Activated T-helper 17 cell treated with anti-CD3 and anti-CD28 coated beads, Interleukin-2, amount 50 U/mL, for 72 hours (primary cell): ENCODE results near the gene MAP3K8. TPM values are rescaled to one million over a fixed set of nuclear protein-coding genes. Genes with fewer than 3 reads are reported as not detected.
"Not testable (repeated sequence)": the region's sequence is repeated elsewhere in the genome, so short reads cannot be mapped to it uniquely, and the experiment has no call there.

Experiments used
- ATAC-seq: fragments of 150-1000 bp; cut with Tn5 transposase; replicated peaks from 2 replicates; pipeline ENCODE4 v1.10.0; 2021; ENCODE audit warnings: mild to moderate bottlenecking, moderate library complexity
- H3K27ac Mint-ChIP-seq: one replicate; pipeline ENCODE4 v1.8.0; 2022; ENCODE audit warnings: mixed read lengths
- H3K27me3 Mint-ChIP-seq: one replicate; pipeline ENCODE4 v1.8.0; 2022; ENCODE audit warnings: mixed read lengths
- H3K36me3 Mint-ChIP-seq: one replicate; pipeline ENCODE4 v1.8.0; 2022; ENCODE audit warnings: low read depth, mild to moderate bottlenecking, mixed read lengths
- H3K4me1 Mint-ChIP-seq: one replicate; pipeline ENCODE4 v1.8.0; 2022; ENCODE audit warnings: mixed read lengths
- H3K4me3 Mint-ChIP-seq: one replicate; pipeline ENCODE4 v1.8.0; 2022; ENCODE audit warnings: mild to moderate bottlenecking, mixed read lengths
- H3K9me3 Mint-ChIP-seq: one replicate; pipeline ENCODE4 v1.8.0; 2022; ENCODE audit warnings: mixed read lengths
- total RNA-seq, 2 donors: library from RNA; stranded (reverse); gene quantifications; one replicate each; pipeline ENCODE4 v1.2.3, GENCODE V29; 2022

The MAP3K8 gene
- total RNA-seq, 2 donors from 2014 or later, result 33.7 to 58.6 TPM

DNA sequence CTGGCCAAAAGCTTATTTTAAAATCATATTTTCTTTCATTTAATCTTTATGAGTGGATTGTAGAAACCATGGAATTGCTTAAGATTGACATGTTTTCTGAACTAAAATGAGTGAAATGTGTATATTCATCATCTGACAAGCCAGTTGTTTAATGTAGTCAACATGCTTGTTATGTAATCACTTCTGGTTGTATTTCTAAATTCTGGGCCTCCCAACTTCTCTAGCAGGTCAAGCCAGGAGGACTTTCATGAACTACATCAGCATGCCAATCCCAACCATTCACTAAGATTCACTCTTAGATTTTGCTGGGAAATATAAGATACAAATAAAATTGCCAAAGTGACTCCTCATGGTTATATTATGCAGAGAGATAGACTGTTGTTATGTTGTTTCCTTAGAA, 21.1 kb upstream of the MAP3K8 start:
- Mint-ChIP-seq H3K4me3 (no peak overlapping the region), H3K9me3 (no peaks in the 10 kb centered on the region), H3K4me1 (no peaks in the 10 kb centered on the region), H3K27me3 (no peaks in the 10 kb centered on the region), H3K36me3 (no peaks in the 10 kb centered on the region), H3K27ac (no peak overlapping the region)
- ATAC-seq, result no peak

GRCh38 chr10:30413996-30414576, 19.9 kb upstream of the MAP3K8 start:
- H3K4me1 Mint-ChIP-seq, result peaks cover 8% of the 10 kb centered on the region
- peak; percentile 19 for ATAC-seq

GRCh38 chr10:30415593-30415992, 18.4 kb upstream of the MAP3K8 start:
- no peaks in the 10 kb centered on the region for H3K36me3 Mint-ChIP-seq
- no peak overlapping the region for H3K27ac Mint-ChIP-seq
- H3K4me3 Mint-ChIP-seq, result no peak overlapping the region
- no peaks in the 10 kb centered on the region for H3K27me3 Mint-ChIP-seq
- no peaks in the 10 kb centered on the region for H3K9me3 Mint-ChIP-seq
- H3K4me1 Mint-ChIP-seq, result peaks cover 18% of the 10 kb centered on the region
- ATAC-seq, result no peak

More at GRCh38 chr10:30413996-30414576, 19.9 kb upstream of the MAP3K8 start:
- no peak overlapping the region for H3K4me3 Mint-ChIP-seq
- no peaks in the 10 kb centered on the region for H3K36me3 Mint-ChIP-seq
- no peak overlapping the region for H3K27ac Mint-ChIP-seq
- no peaks in the 10 kb centered on the region for H3K27me3 Mint-ChIP-seq
- no peaks in the 10 kb centered on the region for H3K9me3 Mint-ChIP-seq

GRCh38 chr10:30417301-30417700, 16.7 kb upstream of the MAP3K8 start:
- Mint-ChIP-seq H3K27me3 (no peaks in the 10 kb centered on the region), H3K9me3 (no peaks in the 10 kb centered on the region), H3K27ac (no peak overlapping the region), H3K4me1 (peaks cover 18% of the 10 kb centered on the region), H3K4me3 (peak overlapping the region; percentile 60), H3K36me3 (no peaks in the 10 kb centered on the region)
- no peak for ATAC-seq

DNA sequence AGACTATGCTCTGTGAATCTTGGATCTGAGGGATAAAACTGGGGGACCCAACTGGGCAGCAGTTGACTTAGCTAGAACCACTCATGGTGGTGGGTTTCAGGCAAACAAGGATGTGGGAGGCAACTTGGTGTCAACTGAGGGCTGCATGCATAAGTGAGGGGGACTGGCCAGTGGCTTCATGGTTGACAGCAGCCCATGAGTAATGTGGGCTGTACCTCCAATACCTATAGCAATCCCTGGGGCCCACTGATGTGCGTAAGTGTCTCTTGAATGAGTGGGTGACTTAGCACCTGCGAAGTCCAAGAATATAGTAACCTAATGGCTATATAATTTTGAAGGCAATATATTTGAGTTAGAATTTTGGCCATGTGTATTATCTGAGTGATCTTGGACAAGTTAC, 13.7 kb upstream of the MAP3K8 start:
- Mint-ChIP-seq H3K9me3 (no peaks in the 10 kb centered on the region), H3K4me1 (peaks cover 18% of the 10 kb centered on the region), H3K27ac (no peak overlapping the region), H3K4me3 (no peak overlapping the region), H3K36me3 (no peaks in the 10 kb centered on the region), H3K27me3 (no peaks in the 10 kb centered on the region)
- ATAC-seq, result no peak

- Mint-ChIP-seq H3K4me1 (peaks cover 18% of the 10 kb centered on the region), H3K4me3 (no peak overlapping the region), H3K27me3 (no peaks in the 10 kb centered on the region), H3K27ac (no peak overlapping the region), H3K9me3 (no peaks in the 10 kb centered on the region), H3K36me3 (no peaks in the 10 kb centered on the region)
- ATAC-seq, result no peak
Measured at GRCh38 chr10:30420766-30421165, 13.2 kb upstream of the MAP3K8 start.

DNA sequence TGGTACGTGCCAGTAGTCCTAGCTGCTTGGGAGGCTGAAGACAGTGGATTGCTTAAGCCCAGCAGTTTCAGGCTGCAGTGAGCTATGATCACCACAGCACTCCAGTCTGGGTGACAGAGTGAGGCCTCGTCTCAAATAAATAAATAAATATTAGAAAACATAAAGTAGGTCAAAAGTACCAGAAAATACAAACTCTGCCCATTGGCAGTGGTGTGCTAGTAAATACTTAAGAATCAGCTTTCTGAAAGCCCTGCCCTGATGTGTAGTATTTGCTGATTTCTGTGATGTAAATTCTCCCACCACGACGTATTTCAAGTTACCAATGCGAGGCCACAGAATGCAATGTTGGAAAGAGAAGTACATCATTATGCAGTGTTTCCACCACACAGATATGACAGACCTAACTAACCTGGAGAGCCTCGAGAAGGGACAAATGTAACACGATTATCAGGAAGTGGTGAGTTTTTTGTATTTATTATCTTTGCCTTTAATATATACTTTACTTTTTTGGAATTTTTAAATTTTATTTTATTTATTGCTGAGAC, 11.8 kb upstream of the MAP3K8 start:
- H3K36me3 Mint-ChIP-seq, result no peaks in the 10 kb centered on the region
- H3K9me3 Mint-ChIP-seq, result no peaks in the 10 kb centered on the region
- H3K4me1 Mint-ChIP-seq, result peaks cover 18% of the 10 kb centered on the region
- H3K27ac Mint-ChIP-seq, result no peak overlapping the region
- no peaks in the 10 kb centered on the region for H3K27me3 Mint-ChIP-seq
- ATAC-seq, result no peak
- no peak overlapping the region for H3K4me3 Mint-ChIP-seq

- no peaks in the 10 kb centered on the region for H3K36me3 Mint-ChIP-seq
- no peak for ATAC-seq
- no peak overlapping the region for H3K4me3 Mint-ChIP-seq
- peaks cover 24% of the 10 kb centered on the region for H3K4me1 Mint-ChIP-seq
- H3K27me3 Mint-ChIP-seq, result no peaks in the 10 kb centered on the region
- no peaks in the 10 kb centered on the region for H3K9me3 Mint-ChIP-seq
- no peak overlapping the region for H3K27ac Mint-ChIP-seq
Measured at GRCh38 chr10:30422981-30423654, 10.9 kb upstream of the MAP3K8 start.

- H3K4me3 Mint-ChIP-seq, H3K27me3 Mint-ChIP-seq: not testable (repeated sequence)
Measured at GRCh38 chr10:30423655-30424275, 10.2 kb upstream of the MAP3K8 start.

DNA sequence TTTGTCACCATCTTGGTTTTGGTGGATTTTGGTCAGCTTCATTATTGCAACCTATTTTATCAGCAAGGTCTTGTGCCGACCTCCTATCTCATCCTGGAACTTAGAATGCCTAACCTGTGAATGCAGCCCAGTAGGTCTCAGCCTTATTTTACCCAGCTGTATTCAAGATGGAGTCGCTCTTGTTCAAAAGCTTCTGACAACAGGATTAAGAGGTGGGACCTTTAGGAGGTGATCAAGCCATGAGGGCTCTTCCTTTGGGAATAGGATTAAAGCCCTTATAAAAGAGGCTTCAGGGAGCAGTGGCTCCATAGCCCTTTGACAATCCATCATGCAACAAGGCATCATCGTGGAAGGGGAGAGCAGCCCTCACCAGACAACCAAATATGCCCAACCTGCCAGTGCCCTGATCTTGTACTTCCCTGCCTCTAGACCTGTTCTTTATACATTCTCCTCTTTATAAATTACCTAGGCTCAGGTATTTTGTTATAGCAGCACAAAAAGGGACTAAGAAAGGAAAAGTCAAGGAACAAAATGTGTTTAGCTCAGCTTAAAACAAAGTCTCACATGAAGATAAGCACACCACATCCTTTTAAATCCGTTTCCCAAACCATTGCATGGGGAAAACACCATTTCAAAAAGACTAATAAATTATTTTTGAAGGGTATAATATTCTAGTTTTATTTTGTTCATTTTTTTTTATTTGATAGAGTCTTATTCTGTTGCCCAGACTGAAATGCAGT, 8.5 kb upstream of the MAP3K8 start:
- H3K4me3 Mint-ChIP-seq, result no peak overlapping the region
- ATAC-seq, result no peak
- H3K27me3 Mint-ChIP-seq, result no peaks in the 10 kb centered on the region
- no peaks in the 10 kb centered on the region for H3K36me3 Mint-ChIP-seq
- H3K27ac Mint-ChIP-seq, result no peak overlapping the region
- H3K9me3 Mint-ChIP-seq, result no peaks in the 10 kb centered on the region
- peaks cover 11% of the 10 kb centered on the region for H3K4me1 Mint-ChIP-seq

More at GRCh38 chr10:30423655-30424275, 10.2 kb upstream of the MAP3K8 start:
- not testable (repeated sequence) for ATAC-seq, H3K36me3 Mint-ChIP-seq, H3K27ac Mint-ChIP-seq, H3K9me3 Mint-ChIP-seq
- H3K4me1 Mint-ChIP-seq, result peaks cover 22% of the 10 kb centered on the region

GRCh38 chr10:30430544-30431298, 3.3 kb upstream of the MAP3K8 start:
- Mint-ChIP-seq H3K9me3 (no peaks in the 10 kb centered on the region), H3K36me3 (peaks cover 20% of the 10 kb centered on the region), H3K27ac (no peak overlapping the region), H3K27me3 (no peaks in the 10 kb centered on the region), H3K4me1 (peaks cover 17% of the 10 kb centered on the region), H3K4me3 (peak overlapping the region; percentile 19)
- ATAC-seq, result no peak

DNA sequence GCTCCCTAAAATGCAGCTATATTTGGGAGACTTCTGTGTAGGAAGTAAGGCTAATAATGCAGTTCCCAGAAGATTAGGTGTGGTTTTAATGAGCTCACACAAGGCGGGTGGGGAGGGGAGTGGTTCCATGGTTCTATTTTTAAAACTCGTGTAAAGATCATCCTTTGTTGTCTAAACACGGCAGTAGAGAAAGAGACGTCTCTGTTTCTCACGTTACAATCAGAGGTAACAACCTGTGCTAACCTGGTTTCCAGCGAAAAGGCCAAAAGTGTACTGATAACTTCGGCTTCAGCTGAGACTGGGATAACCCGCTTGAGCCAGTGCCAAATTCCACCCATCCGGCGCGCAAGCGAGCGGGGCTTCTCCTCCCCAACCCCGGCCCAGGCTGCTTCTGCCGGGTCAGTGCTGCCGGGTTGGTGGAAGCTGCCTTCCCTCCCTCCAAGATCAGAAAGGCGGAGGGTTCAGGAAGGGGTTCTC, 2.5 kb upstream of the MAP3K8 start:
- Mint-ChIP-seq H3K27ac (no peak overlapping the region), H3K4me3 (peak overlapping the region; percentile 19)

DNA sequence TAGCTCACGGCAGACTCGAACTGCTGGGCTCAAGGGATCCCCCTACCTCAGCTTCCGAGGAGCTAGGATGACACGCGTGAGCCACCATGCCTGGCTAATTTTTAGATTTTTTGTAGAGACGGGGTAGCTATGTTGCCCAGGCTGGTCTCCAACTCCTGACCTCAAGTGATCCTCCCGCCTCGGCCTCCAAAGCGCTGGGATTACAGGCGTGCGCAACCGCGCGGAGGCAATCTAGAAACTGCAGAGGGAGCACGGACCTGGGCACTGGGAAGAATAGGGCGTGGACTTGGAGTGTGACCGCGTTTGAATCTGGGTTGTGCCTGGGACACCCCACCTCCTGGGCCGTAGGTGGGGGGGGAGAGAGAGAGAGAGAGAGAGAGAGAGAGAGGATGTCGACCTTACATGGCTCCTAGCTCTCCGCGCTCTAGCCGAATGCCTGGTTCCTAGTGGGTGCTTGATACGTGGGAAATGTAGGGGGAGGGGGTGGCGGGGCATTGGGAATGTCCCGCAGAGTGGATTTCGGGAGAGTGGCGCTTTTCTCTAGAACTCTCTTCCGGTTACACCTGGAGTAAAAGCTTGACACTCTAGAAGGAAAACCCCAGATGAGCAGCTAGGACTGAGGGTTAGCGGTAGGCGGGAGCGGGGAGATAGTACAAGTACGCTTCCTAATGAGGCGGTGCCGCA, 1.2 kb upstream of the MAP3K8 start:
- Mint-ChIP-seq H3K27ac (peak overlapping the region; percentile 95), H3K4me3 (peak overlapping the region; percentile 78), H3K36me3 (peaks cover 40% of the 10 kb centered on the region), H3K9me3 (no peaks in the 10 kb centered on the region), H3K27me3 (no peaks in the 10 kb centered on the region), H3K4me1 (peaks cover 18% of the 10 kb centered on the region)
- peak; percentile 3 for ATAC-seq

More for the DNA sequence above, 2.5 kb upstream of the MAP3K8 start:
- Mint-ChIP-seq H3K4me1 (peaks cover 17% of the 10 kb centered on the region), H3K9me3 (no peaks in the 10 kb centered on the region), H3K27me3 (no peaks in the 10 kb centered on the region), H3K36me3 (peaks cover 27% of the 10 kb centered on the region)
- no peak for ATAC-seq
